Pancreas (tissue), 10 donors: ENCODE results near the gene KIAA0825. TPM values are rescaled to one million over a fixed set of nuclear protein-coding genes. Genes with fewer than 3 reads are reported as not detected.

Experiments used
- ATAC-seq, 4 donors: fragments of 200-7000 bp; cut with Tn5 transposase; one replicate each; pipeline versions ENCODE4 v1.8.0 to v1.9.1; 2020; ENCODE audit warnings: mild to moderate bottlenecking in 4 of 4, moderate library complexity in 4 of 4
- DNase-seq, 6 donors: peaks; one replicate each; pipeline ENCODE4 v3.0.0-alpha.2; 2020
- FAIRE-seq: peaks from 2 replicates; lab custom pipeline; 2012; peaks lifted over from hg19 to GRCh38; lab: Jason Lieb, UNC
- H3K27ac ChIP-seq, 4 donors: fragments of 200-600 bp; sonication (generic); 1 replicate in 3 of 4; 2 replicates in 1 of 4; pipeline versions ENCODE4 v1.5.0 to v1.8.0; 2020
- H3K27me3 ChIP-seq, 4 donors: fragments of 200-600 bp; one replicate each; pipeline ENCODE4 v1.8.0; 2021
- H3K36me3 ChIP-seq, 3 donors: fragments of 200-600 bp; sonication (generic) in 1 of 3; one replicate each; pipeline versions ENCODE4 v1.5.0 to v1.8.0; 2020 to 2021
- H3K4me1 ChIP-seq, 3 donors: fragments of 200-600 bp; one replicate each; pipeline ENCODE4 v1.8.0; 2021
- H3K4me3 ChIP-seq, 4 donors: fragments of 200-600 bp; sonication (generic) in 2 of 4; one replicate each; pipeline versions ENCODE4 v1.5.0 to v1.8.0; 2020 to 2021
- H3K9me3 ChIP-seq, 4 donors: fragments of 200-600 bp; one replicate each; pipeline ENCODE4 v1.8.0; 2021
- WGBS, 2 donors: extraction: QIAGEN DNeasy Blood & Tissue Kit; methylation state at CpG; one replicate each; pipeline ENCODE4 v1.1.7; 2013; 5-methylcytosine and 5-hydroxymethylcytosine counted together
- intact Hi-C, 3 donors: fragments of 100-400 bp; cut with DNase I; formaldehyde crosslinking; loops; one replicate each; pipeline versions ENCODE4 v1.11.1 to v1.14.2; 2022
- polyA plus RNA-seq, 2 donors: library from polyadenylated mRNA; stranded (reverse); fragments of 200-250 nt; gene quantifications; one replicate each; pipeline ENCODE4 v1.2.3, GENCODE V29; 2013
- total RNA-seq, 6 donors: library from RNA; stranded (reverse); fragmentation: NEBNext Ultra II Directional in 4 of 6; extraction: Animal tissue kit (Norgen Biotek cat#: 25700) in 4 of 6; gene quantifications; one replicate each; pipeline versions ENCODE4 v1.2.1 to v1.2.4, GENCODE V29; 2021 to 2023
- TF ChIP-seq, protein P1 (sequence below), 4 donors: fragments of 200-600 bp; sonication (generic) in 3 of 4; IDR thresholded peaks; one replicate each; pipeline versions ENCODE4 v1.5.0 to v1.8.0; 2021; ENCODE audit warnings: antibody characterized with exemption in 4 of 4
- donor health status: healthy with polysubstance abuse.
- donor health status: DM: no; HTN: no; CAD: no; lungs with moderate emphysema.
- donor health status: DM: no; HTN: no; CAD: no.
- donor health status: control.
- donor health status: control.
- donor health status: Bipolar disorder and iron deficiency.
- donor health status: DM: yes; HTN: yes; CAD: no.
- donor health status: DM: no; HTN: no; CAD: no.
- donor health status: DM: no; HTN: no; CAD: no.
- donor health status: DM: yes; HTN: yes; CAD: no.

KIAA0825 gene
- total and polyA plus RNA-seq, 8 donors, result 0.33 to 3.1 (median 2.0) TPM

- ATAC-seq (peak in 1 of 4 donors; percentile 65), FAIRE-seq (no peak), DNase-seq (no peak)
- intact Hi-C loops, result no loop called here
- Histone ChIP-seq H3K4me1 (peaks cover 0 to 6% (median 0%) of the 10 kb centered on the region in 3 donors), H3K9me3 (no peaks in the 10 kb centered on the region), H3K36me3 (no peaks in the 10 kb centered on the region), H3K27me3 (no peaks in the 10 kb centered on the region), H3K4me3 (no peak overlapping the region), H3K27ac (no peak overlapping the region)
- TF ChIP-seq, protein P1, sequence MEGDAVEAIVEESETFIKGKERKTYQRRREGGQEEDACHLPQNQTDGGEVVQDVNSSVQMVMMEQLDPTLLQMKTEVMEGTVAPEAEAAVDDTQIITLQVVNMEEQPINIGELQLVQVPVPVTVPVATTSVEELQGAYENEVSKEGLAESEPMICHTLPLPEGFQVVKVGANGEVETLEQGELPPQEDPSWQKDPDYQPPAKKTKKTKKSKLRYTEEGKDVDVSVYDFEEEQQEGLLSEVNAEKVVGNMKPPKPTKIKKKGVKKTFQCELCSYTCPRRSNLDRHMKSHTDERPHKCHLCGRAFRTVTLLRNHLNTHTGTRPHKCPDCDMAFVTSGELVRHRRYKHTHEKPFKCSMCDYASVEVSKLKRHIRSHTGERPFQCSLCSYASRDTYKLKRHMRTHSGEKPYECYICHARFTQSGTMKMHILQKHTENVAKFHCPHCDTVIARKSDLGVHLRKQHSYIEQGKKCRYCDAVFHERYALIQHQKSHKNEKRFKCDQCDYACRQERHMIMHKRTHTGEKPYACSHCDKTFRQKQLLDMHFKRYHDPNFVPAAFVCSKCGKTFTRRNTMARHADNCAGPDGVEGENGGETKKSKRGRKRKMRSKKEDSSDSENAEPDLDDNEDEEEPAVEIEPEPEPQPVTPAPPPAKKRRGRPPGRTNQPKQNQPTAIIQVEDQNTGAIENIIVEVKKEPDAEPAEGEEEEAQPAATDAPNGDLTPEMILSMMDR (IDR thresholded peaks at IDR 0.05), result no peak
- 57 to 64% methylated on average over 5 of the region's 5 CpGs for WGBS, 2 donors
Observed at GRCh38 chr5:94361832-94362796, 256.3 kb downstream of the KIAA0825 start.

DNA sequence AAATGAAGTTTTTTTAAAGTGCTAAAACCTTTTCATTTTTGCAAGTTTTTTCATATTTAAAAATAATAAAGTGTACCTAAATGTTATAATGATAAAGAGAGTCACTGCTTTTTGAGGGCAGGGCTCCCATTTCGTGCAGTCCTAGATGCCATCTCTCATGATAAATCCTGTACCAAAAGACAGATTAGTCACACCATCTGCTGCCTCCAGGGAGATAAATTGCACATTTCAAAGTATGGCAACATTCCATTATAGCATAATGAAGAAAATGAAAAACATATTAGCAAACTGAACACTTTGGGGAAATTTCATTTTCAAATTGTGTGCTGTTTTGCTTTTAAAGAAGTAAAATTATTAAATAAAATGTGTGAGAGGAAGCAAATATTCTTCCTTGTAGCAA lies 257.2 kb downstream of the KIAA0825 start:
- FAIRE-seq (no peak), DNase-seq (no peak), ATAC-seq (no peak)
- Histone ChIP-seq H3K4me3 (no peak overlapping the region), H3K4me1 (peaks cover 0 to 6% (median 0%) of the 10 kb centered on the region in 3 donors), H3K9me3 (no peaks in the 10 kb centered on the region), H3K27me3 (no peaks in the 10 kb centered on the region), H3K36me3 (no peaks in the 10 kb centered on the region), H3K27ac (no peak overlapping the region)
- intact Hi-C loops, result no loop called here
- TF ChIP-seq, protein P1 (IDR thresholded peaks at IDR 0.05), result no peak
- WGBS, 2 donors, result 90 to 98% methylated on average over 1 of the region's 1 CpG

DNA sequence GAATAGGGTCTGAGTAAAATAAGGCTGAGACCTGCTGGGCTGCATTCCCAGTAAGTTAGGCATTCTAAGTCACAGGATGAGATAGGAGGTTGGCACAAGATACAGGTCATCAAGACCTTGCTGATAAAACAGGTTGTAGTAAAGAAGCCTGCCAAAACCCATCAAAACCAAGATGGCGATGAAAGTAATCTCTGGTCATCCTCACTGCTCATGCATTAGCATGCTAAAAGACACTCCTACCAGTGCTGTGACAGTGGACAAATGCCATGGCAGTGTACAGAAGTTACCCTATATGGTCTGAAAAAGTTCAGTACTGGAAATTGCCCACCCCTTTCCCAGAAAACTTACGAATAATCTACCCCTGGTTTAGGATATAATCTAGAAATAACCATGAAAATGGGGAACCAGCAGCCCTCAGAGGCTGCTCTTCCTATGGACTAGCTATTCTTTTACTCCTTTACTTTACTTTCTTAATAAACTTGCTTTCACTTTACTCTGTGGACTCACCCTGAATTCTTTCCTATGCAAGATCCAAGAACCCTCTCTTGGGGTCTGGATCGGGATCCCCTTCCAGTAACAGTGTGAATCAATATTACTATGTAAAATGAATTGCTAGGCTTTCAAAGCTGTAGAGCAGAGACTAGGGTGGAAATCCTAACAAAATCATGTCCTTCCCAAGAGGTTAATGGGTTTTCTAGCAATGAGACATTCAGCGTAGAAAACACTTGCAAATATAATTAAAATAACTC lies 257.8 kb downstream of the KIAA0825 start:
- no peaks in the 10 kb centered on the region for H3K36me3 ChIP-seq
- H3K4me3 ChIP-seq, result no peak overlapping the region
- WGBS, 2 donors, result 90 to 94% methylated on average over 4 of the region's 4 CpGs
- H3K27me3 ChIP-seq, result no peaks in the 10 kb centered on the region
- DNase-seq (no peak), FAIRE-seq (no peak), ATAC-seq (no peak)
- peaks cover 0 to 6% (median 0%) of the 10 kb centered on the region in 3 donors for H3K4me1 ChIP-seq
- TF ChIP-seq, protein P1 (IDR thresholded peaks at IDR 0.05), result no peak
- intact Hi-C loops, result no loop called here
- H3K9me3 ChIP-seq, result no peaks in the 10 kb centered on the region
- no peak overlapping the region for H3K27ac ChIP-seq

DNA sequence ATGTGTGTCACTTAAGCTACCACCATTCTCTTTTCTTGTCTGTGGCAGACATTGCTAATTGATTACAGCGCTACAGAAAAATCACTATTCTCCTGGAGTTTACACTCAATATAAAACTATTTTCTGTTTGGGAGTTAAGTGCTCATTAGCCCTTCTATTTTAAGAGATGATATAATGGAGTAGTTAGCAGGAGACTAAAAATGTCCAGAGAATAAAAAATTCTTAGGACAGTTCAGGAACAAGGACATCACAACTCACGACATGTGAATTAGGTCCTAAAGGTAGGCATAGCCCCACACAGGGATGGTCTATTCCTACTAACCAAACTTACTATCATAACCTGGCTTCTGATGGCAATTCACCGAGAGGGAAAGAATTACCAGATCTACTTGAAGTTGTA lies 258.5 kb downstream of the KIAA0825 start:
- 97 to 98% methylated on average over 3 of the region's 3 CpGs for WGBS, 2 donors
- intact Hi-C loops, result no loop called here
- TF ChIP-seq, protein P1 (IDR thresholded peaks at IDR 0.05), result no peak
- H3K4me1 ChIP-seq, result peaks cover 0 to 6% (median 0%) of the 10 kb centered on the region in 3 donors
- no peak for FAIRE-seq
- no peaks in the 10 kb centered on the region for H3K27me3 ChIP-seq
- no peak overlapping the region for H3K27ac ChIP-seq
- ATAC-seq, result no peak
- no peaks in the 10 kb centered on the region for H3K9me3 ChIP-seq
- no peak overlapping the region for H3K4me3 ChIP-seq
- no peaks in the 10 kb centered on the region for H3K36me3 ChIP-seq
- no peak for DNase-seq
